ENCODE results near the gene BBS9. TPM values are rescaled to one million over a fixed set of nuclear protein-coding genes. Genes with fewer than 3 reads are reported as not detected.

The BBS9 gene
- total RNA-seq, 1 donor from 2014 or later: 3.8 TPM

- Mint-ChIP-seq H3K36me3 (ENCODE audit: low read depth) (no peaks in the 10 kb centered on the region), H3K4me3 (no peak overlapping the region), H3K9me3 (no peaks in the 10 kb centered on the region), H3K27me3 (ENCODE audit: insufficient read depth) (no peaks in the 10 kb centered on the region), H3K27ac (no peak overlapping the region), H3K4me1 (ENCODE audit: low read depth) (no peaks in the 10 kb centered on the region)
- DNase-seq (ENCODE audit: low spot score): no peak
- intact Hi-C loops (cut with micrococcal nuclease): no loop called here
These were observed 421.6 kb downstream of the BBS9 start for GRCh38 chr7:33550979-33551378.

GRCh38 chr7:33554046-33554445 lies 424.7 kb downstream of the BBS9 start:
- intact Hi-C loops (cut with micrococcal nuclease): no loop called here
- no peaks in the 10 kb centered on the region for H3K36me3 Mint-ChIP-seq (ENCODE audit: low read depth)
- DNase-seq (ENCODE audit: low spot score): no peak
- no peak overlapping the region for H3K4me3 Mint-ChIP-seq
- H3K4me1 Mint-ChIP-seq (ENCODE audit: low read depth): no peaks in the 10 kb centered on the region
- no peaks in the 10 kb centered on the region for H3K9me3 Mint-ChIP-seq
- no peak overlapping the region for H3K27ac Mint-ChIP-seq
- H3K27me3 Mint-ChIP-seq (ENCODE audit: insufficient read depth): no peaks in the 10 kb centered on the region

GRCh38 chr7:33554576-33554975 lies 425.2 kb downstream of the BBS9 start:
- no peaks in the 10 kb centered on the region for H3K4me1 Mint-ChIP-seq (ENCODE audit: low read depth)
- intact Hi-C loops (cut with micrococcal nuclease): no loop called here
- no peak overlapping the region for H3K27ac Mint-ChIP-seq
- DNase-seq (ENCODE audit: low spot score): no peak
- no peaks in the 10 kb centered on the region for H3K27me3 Mint-ChIP-seq (ENCODE audit: insufficient read depth)
- no peaks in the 10 kb centered on the region for H3K36me3 Mint-ChIP-seq (ENCODE audit: low read depth)
- H3K4me3 Mint-ChIP-seq: no peak overlapping the region
- no peaks in the 10 kb centered on the region for H3K9me3 Mint-ChIP-seq

GRCh38 chr7:33556472-33556871 lies 427.1 kb downstream of the BBS9 start:
- no peak overlapping the region for H3K4me3 Mint-ChIP-seq
- H3K27me3 Mint-ChIP-seq (ENCODE audit: insufficient read depth): no peaks in the 10 kb centered on the region
- H3K27ac Mint-ChIP-seq: no peak overlapping the region
- H3K9me3 Mint-ChIP-seq: no peaks in the 10 kb centered on the region
- intact Hi-C loops (cut with micrococcal nuclease): no loop called here
- no peaks in the 10 kb centered on the region for H3K4me1 Mint-ChIP-seq (ENCODE audit: low read depth)
- DNase-seq (ENCODE audit: low spot score): no peak
- H3K36me3 Mint-ChIP-seq (ENCODE audit: low read depth): no peaks in the 10 kb centered on the region

- no peak overlapping the region for H3K4me3 Mint-ChIP-seq
- intact Hi-C loops (cut with micrococcal nuclease): no loop called here
- no peaks in the 10 kb centered on the region for H3K9me3 Mint-ChIP-seq
These were observed 429.4 kb downstream of the BBS9 start for GRCh38 chr7:33558549-33559323.

GRCh38 chr7:33559324-33559710 lies 430.0 kb downstream of the BBS9 start:
- DNase-seq (ENCODE audit: low spot score): no peak
- Mint-ChIP-seq H3K4me3 (no peak overlapping the region), H3K9me3 (no peaks in the 10 kb centered on the region), H3K36me3 (ENCODE audit: low read depth) (no peaks in the 10 kb centered on the region), H3K27ac (no peak overlapping the region), H3K4me1 (ENCODE audit: low read depth) (no peaks in the 10 kb centered on the region), H3K27me3 (ENCODE audit: insufficient read depth) (no peaks in the 10 kb centered on the region)
- intact Hi-C loops (cut with micrococcal nuclease): no loop called here

More at GRCh38 chr7:33558549-33559323, 429.4 kb downstream of the BBS9 start:
- Mint-ChIP-seq H3K36me3 (ENCODE audit: low read depth) (no peaks in the 10 kb centered on the region), H3K4me1 (ENCODE audit: low read depth) (no peaks in the 10 kb centered on the region), H3K27ac (no peak overlapping the region), H3K27me3 (ENCODE audit: insufficient read depth) (no peaks in the 10 kb centered on the region)
- DNase-seq (ENCODE audit: low spot score): no peak

- Mint-ChIP-seq H3K27ac (no peak overlapping the region), H3K4me1 (ENCODE audit: low read depth) (no peaks in the 10 kb centered on the region), H3K9me3 (no peaks in the 10 kb centered on the region), H3K4me3 (no peak overlapping the region), H3K36me3 (ENCODE audit: low read depth) (no peaks in the 10 kb centered on the region), H3K27me3 (ENCODE audit: insufficient read depth) (no peaks in the 10 kb centered on the region)
- DNase-seq (ENCODE audit: low spot score): no peak
- intact Hi-C loops (cut with micrococcal nuclease): no loop called here
These were observed 433.6 kb downstream of the BBS9 start for GRCh38 chr7:33562996-33563395.

GRCh38 chr7:33563651-33564050 lies 434.3 kb downstream of the BBS9 start:
- no peaks in the 10 kb centered on the region for H3K4me1 Mint-ChIP-seq (ENCODE audit: low read depth)
- no peaks in the 10 kb centered on the region for H3K9me3 Mint-ChIP-seq
- H3K36me3 Mint-ChIP-seq (ENCODE audit: low read depth): no peaks in the 10 kb centered on the region
- no peak for DNase-seq (ENCODE audit: low spot score)
- intact Hi-C loops (cut with micrococcal nuclease): no loop called here
- H3K4me3 Mint-ChIP-seq: no peak overlapping the region
- H3K27me3 Mint-ChIP-seq (ENCODE audit: insufficient read depth): no peaks in the 10 kb centered on the region
- H3K27ac Mint-ChIP-seq: no peak overlapping the region

- H3K36me3 Mint-ChIP-seq (ENCODE audit: low read depth): peaks cover 2% of the 10 kb centered on the region
- no peaks in the 10 kb centered on the region for H3K9me3 Mint-ChIP-seq
- H3K4me1 Mint-ChIP-seq (ENCODE audit: low read depth): no peaks in the 10 kb centered on the region
- H3K27ac Mint-ChIP-seq: no peak overlapping the region
- no peak overlapping the region for H3K4me3 Mint-ChIP-seq
- intact Hi-C loops (cut with micrococcal nuclease): no loop called here
- no peak for DNase-seq (ENCODE audit: low spot score)
- H3K27me3 Mint-ChIP-seq (ENCODE audit: insufficient read depth): no peaks in the 10 kb centered on the region
These were observed 448.8 kb downstream of the BBS9 start for GRCh38 chr7:33578166-33578565.

- no peaks in the 10 kb centered on the region for H3K27me3 Mint-ChIP-seq (ENCODE audit: insufficient read depth)
- H3K4me3 Mint-ChIP-seq: no peak overlapping the region
- intact Hi-C loops (cut with micrococcal nuclease): no loop called here
- H3K36me3 Mint-ChIP-seq (ENCODE audit: low read depth): peaks cover 2% of the 10 kb centered on the region
- H3K27ac Mint-ChIP-seq: no peak overlapping the region
- no peaks in the 10 kb centered on the region for H3K4me1 Mint-ChIP-seq (ENCODE audit: low read depth)
- no peaks in the 10 kb centered on the region for H3K9me3 Mint-ChIP-seq
- no peak for DNase-seq (ENCODE audit: low spot score)
These were observed 449.7 kb downstream of the BBS9 start for GRCh38 chr7:33578881-33579672.

GRCh38 chr7:33579673-33579960 lies 450.3 kb downstream of the BBS9 start:
- no peaks in the 10 kb centered on the region for H3K4me1 Mint-ChIP-seq (ENCODE audit: low read depth)
- H3K4me3 Mint-ChIP-seq: no peak overlapping the region
- no peaks in the 10 kb centered on the region for H3K9me3 Mint-ChIP-seq
- H3K27ac Mint-ChIP-seq: no peak overlapping the region
- no peak for DNase-seq (ENCODE audit: low spot score)
- no peaks in the 10 kb centered on the region for H3K27me3 Mint-ChIP-seq (ENCODE audit: insufficient read depth)
- H3K36me3 Mint-ChIP-seq (ENCODE audit: low read depth): peaks cover 2% of the 10 kb centered on the region
- intact Hi-C loops (cut with micrococcal nuclease): no loop called here

GRCh38 chr7:33581236-33581635 lies 451.9 kb downstream of the BBS9 start:
- Mint-ChIP-seq H3K36me3 (ENCODE audit: low read depth) (peaks cover under 1% of the 10 kb centered on the region), H3K4me3 (no peak overlapping the region)

GRCh38 chr7:33582104-33582503 lies 452.7 kb downstream of the BBS9 start:
- Mint-ChIP-seq H3K4me1 (ENCODE audit: low read depth) (no peaks in the 10 kb centered on the region), H3K27me3 (ENCODE audit: insufficient read depth) (no peaks in the 10 kb centered on the region), H3K36me3 (ENCODE audit: low read depth) (no peaks in the 10 kb centered on the region), H3K27ac (no peak overlapping the region), H3K4me3 (no peak overlapping the region), H3K9me3 (no peaks in the 10 kb centered on the region)
- intact Hi-C loops (cut with micrococcal nuclease): no loop called here
- DNase-seq (ENCODE audit: low spot score): no peak

More at GRCh38 chr7:33581236-33581635, 451.9 kb downstream of the BBS9 start:
- H3K4me1 Mint-ChIP-seq (ENCODE audit: low read depth): no peaks in the 10 kb centered on the region
- no peaks in the 10 kb centered on the region for H3K27me3 Mint-ChIP-seq (ENCODE audit: insufficient read depth)
- H3K9me3 Mint-ChIP-seq: no peaks in the 10 kb centered on the region
- intact Hi-C loops (cut with micrococcal nuclease): no loop called here
- no peak overlapping the region for H3K27ac Mint-ChIP-seq
- no peak for DNase-seq (ENCODE audit: low spot score)

All from activated T-helper 1 cell treated with anti-CD3 and anti-CD28 coated beads, Interleukin-12 subunit alpha, Interleukin-12 subunit beta, Interleukin-2, Interleukin-4 antibody, amounts not matched to agents 30 ng/mL and 10 ng/mL and 1 ng/mL, durations not matched to agents 14 hours and 24 hours and 36 hours (primary cell).